ENCODE measurements around the gene CREM. TPM values are rescaled to one million over a fixed set of nuclear protein-coding genes. Genes with fewer than 3 reads are reported as not detected.

The CREM gene
- polyA plus RNA-seq, 1 of the 3 experiments (the other 2 are of a cell fraction) = 41.4 TPM

GRCh38 chr10:35202050-35202449 lies 75.4 kb downstream of the CREM start:
- TF ChIP-seq JUND (IDR thresholded peaks at IDR 0.05) (no peak), RXRA (IDR thresholded peaks at IDR 0.05; ENCODE audit: borderline replicate concordance, low read depth) (no peak), FOXJ3 (CRISPR knock-in tag; IDR thresholded peaks at IDR 0.05) (no peak), ZBTB33 (IDR thresholded peaks at IDR 0.05; ENCODE audit: borderline replicate concordance, low read depth) (no peak), RFX5 (IDR thresholded peaks at IDR 0.05; ENCODE audit: low read length) (no peak), IRF3 (IDR thresholded peaks at IDR 0.05; ENCODE audit: low read depth, low read length) (no peak), FOSL2 (IDR thresholded peaks at IDR 0.05; ENCODE audit: borderline replicate concordance, low read depth) (no peak), FOXM1 (IDR thresholded peaks at IDR 0.05; ENCODE audit: low read depth) (no peak)
- Histone ChIP-seq H3K4me1 (ENCODE audit: control insufficient read depth in 1 of 2, insufficient read depth in 2 of 2, low read depth in 1 of 2, low read length in 1 of 2) (no peaks in the 10 kb centered on the region; a peak in 1 of 4 replicates), H3K4me3 (ENCODE audit: low read depth in 2 of 2, low read length in 1 of 2) (no peak overlapping the region), H3K27ac (ENCODE audit: low read depth in 2 of 2, low read length in 1 of 2) (no peak overlapping the region), H3K27me3 (ENCODE audit: insufficient read depth) (no peaks in the 10 kb centered on the region), H2AFZ (ENCODE audit: low read depth) (no peak overlapping the region), H4K20me1 (ENCODE audit: insufficient read depth) (no peaks in the 10 kb centered on the region), H3K9me3 (no peaks in the 10 kb centered on the region), H3K9me2 (no peaks in the 10 kb centered on the region), H3K4me2 (no peak overlapping the region), H3F3A (replicated peaks; ENCODE audit: insufficient read depth) (peaks cover 2% of the 10 kb centered on the region), H3K36me3 (replicated peaks in 1 of 2; ENCODE audit: control insufficient read depth in 1 of 2, insufficient read depth in 2 of 2, low read length in 1 of 2) (no peaks in the 10 kb centered on the region), H3K9ac (no peak overlapping the region), H3K79me2 (ENCODE audit: insufficient read depth) (peaks cover 3% of the 10 kb centered on the region; the same call in 1 of the 2 replicates)
- DNase-seq = no peak
- ChIA-PET CTCF (interaction anchor here (1.3 to 3.1 kb wide), 2 partner anchors 13 to 15 kb away, joined by 3 to 12 read pairs; no protein-coding TSS in a partner anchor), POLR2A (no interaction called here)

- Histone ChIP-seq H3K4me1 (ENCODE audit: control insufficient read depth in 1 of 2, insufficient read depth in 2 of 2, low read depth in 1 of 2, low read length in 1 of 2) (no peaks in the 10 kb centered on the region; a peak in 1 of 4 replicates), H2AFZ (ENCODE audit: low read depth) (no peak overlapping the region), H4K20me1 (ENCODE audit: insufficient read depth) (no peaks in the 10 kb centered on the region), H3K36me3 (replicated peaks in 1 of 2; ENCODE audit: control insufficient read depth in 1 of 2, insufficient read depth in 2 of 2, low read length in 1 of 2) (no peaks in the 10 kb centered on the region), H3K9me2 (no peaks in the 10 kb centered on the region), H3K4me2 (no peak overlapping the region), H3F3A (replicated peaks; ENCODE audit: insufficient read depth) (no peaks in the 10 kb centered on the region), H3K9me3 (no peaks in the 10 kb centered on the region), H3K9ac (no peak overlapping the region), H3K79me2 (ENCODE audit: insufficient read depth) (peaks cover 3% of the 10 kb centered on the region; the same call in 1 of the 2 replicates), H3K4me3 (ENCODE audit: low read depth in 2 of 2, low read length in 1 of 2) (no peak overlapping the region), H3K27me3 (ENCODE audit: insufficient read depth) (no peaks in the 10 kb centered on the region), H3K27ac (ENCODE audit: low read depth in 2 of 2, low read length in 1 of 2) (no peak overlapping the region)
- no peak for TF ChIP-seq MXI1 (IDR thresholded peaks at IDR 0.05; ENCODE audit: low read depth, low read length)
- TF ChIP-seq EP300 (IDR thresholded peaks at IDR 0.05; ENCODE audit: borderline replicate concordance in 1 of 2, low read depth in 1 of 2, low read length in 1 of 2) = no peak
- TF ChIP-seq REST (IDR thresholded peaks at IDR 0.05; ENCODE audit: low read depth, low read length) = no peak
- no peak for TF ChIP-seq SIN3A (IDR thresholded peaks at IDR 0.05; ENCODE audit: borderline replicate concordance, low read depth, low read length)
- TF ChIP-seq MAX (IDR thresholded peaks at IDR 0.05; ENCODE audit: low read depth) = no peak
- TF ChIP-seq PBX3 (IDR thresholded peaks at IDR 0.05) = no peak
- TF ChIP-seq RXRA (IDR thresholded peaks at IDR 0.05; ENCODE audit: borderline replicate concordance, low read depth) = no peak
- TF ChIP-seq CHD2 (IDR thresholded peaks at IDR 0.05; ENCODE audit: low read length, partially characterized antibody) = no peak
- no peak for TF ChIP-seq IRF3 (IDR thresholded peaks at IDR 0.05; ENCODE audit: low read depth, low read length)
- no peak for TF ChIP-seq EZH2phosphoT487 (IDR thresholded peaks at IDR 0.05; ENCODE audit: borderline replicate concordance, low read depth)
- POLR2A ChIA-PET = no interaction called here
- no peak for DNase-seq
- 91% methylated on average over 4 of the region's 4 CpGs for WGBS (ENCODE audit: low lambda C conversion rate)
- CTCF ChIA-PET = interaction anchor here (1.0 to 7.1 kb wide), 3 partner anchors 8 to 83 kb away, joined by 8 to 50 read pairs (median 8); no protein-coding TSS in a partner anchor
Measured at GRCh38 chr10:35203745-35204144, 77.1 kb downstream of the CREM start.
